HEK293 (cell line): ENCODE results near the gene KLHL30.

Experiments
- SP7 ChIP-seq: fragments of 450-650 bp; formaldehyde crosslinking; IDR thresholded peaks from 2 replicates; pipeline ENCODE4 v1.5.1; 2016; ENCODE audit warnings: missing biosample characterization, missing genetic modification characterization
- ZNF121 ChIP-seq: fragments of 450-650 bp; formaldehyde crosslinking; IDR thresholded peaks from 2 replicates; pipeline ENCODE4 v1.5.1; 2016; ENCODE audit warnings: missing biosample characterization, missing genetic modification characterization
- ZNF561 ChIP-seq: fragments of 450-650 bp; IDR thresholded peaks from 2 replicates; pipeline ENCODE4 v1.5.1; 2018; ENCODE audit warnings: missing biosample characterization, missing genetic modification characterization, borderline replicate concordance
- TF ChIP-seq, protein P1 (sequence below): fragments of 450-650 bp; formaldehyde crosslinking; IDR thresholded peaks from 2 replicates; pipeline ENCODE4 v1.5.1; 2016; ENCODE audit warnings: missing biosample characterization, missing genetic modification characterization, borderline replicate concordance
- TF ChIP-seq, protein P2 (sequence below): fragments of 450-650 bp; formaldehyde crosslinking; IDR thresholded peaks from 2 replicates; pipeline ENCODE4 v1.5.1; 2016; ENCODE audit warnings: missing biosample characterization, missing genetic modification characterization

- TF ChIP-seq, protein P1, sequence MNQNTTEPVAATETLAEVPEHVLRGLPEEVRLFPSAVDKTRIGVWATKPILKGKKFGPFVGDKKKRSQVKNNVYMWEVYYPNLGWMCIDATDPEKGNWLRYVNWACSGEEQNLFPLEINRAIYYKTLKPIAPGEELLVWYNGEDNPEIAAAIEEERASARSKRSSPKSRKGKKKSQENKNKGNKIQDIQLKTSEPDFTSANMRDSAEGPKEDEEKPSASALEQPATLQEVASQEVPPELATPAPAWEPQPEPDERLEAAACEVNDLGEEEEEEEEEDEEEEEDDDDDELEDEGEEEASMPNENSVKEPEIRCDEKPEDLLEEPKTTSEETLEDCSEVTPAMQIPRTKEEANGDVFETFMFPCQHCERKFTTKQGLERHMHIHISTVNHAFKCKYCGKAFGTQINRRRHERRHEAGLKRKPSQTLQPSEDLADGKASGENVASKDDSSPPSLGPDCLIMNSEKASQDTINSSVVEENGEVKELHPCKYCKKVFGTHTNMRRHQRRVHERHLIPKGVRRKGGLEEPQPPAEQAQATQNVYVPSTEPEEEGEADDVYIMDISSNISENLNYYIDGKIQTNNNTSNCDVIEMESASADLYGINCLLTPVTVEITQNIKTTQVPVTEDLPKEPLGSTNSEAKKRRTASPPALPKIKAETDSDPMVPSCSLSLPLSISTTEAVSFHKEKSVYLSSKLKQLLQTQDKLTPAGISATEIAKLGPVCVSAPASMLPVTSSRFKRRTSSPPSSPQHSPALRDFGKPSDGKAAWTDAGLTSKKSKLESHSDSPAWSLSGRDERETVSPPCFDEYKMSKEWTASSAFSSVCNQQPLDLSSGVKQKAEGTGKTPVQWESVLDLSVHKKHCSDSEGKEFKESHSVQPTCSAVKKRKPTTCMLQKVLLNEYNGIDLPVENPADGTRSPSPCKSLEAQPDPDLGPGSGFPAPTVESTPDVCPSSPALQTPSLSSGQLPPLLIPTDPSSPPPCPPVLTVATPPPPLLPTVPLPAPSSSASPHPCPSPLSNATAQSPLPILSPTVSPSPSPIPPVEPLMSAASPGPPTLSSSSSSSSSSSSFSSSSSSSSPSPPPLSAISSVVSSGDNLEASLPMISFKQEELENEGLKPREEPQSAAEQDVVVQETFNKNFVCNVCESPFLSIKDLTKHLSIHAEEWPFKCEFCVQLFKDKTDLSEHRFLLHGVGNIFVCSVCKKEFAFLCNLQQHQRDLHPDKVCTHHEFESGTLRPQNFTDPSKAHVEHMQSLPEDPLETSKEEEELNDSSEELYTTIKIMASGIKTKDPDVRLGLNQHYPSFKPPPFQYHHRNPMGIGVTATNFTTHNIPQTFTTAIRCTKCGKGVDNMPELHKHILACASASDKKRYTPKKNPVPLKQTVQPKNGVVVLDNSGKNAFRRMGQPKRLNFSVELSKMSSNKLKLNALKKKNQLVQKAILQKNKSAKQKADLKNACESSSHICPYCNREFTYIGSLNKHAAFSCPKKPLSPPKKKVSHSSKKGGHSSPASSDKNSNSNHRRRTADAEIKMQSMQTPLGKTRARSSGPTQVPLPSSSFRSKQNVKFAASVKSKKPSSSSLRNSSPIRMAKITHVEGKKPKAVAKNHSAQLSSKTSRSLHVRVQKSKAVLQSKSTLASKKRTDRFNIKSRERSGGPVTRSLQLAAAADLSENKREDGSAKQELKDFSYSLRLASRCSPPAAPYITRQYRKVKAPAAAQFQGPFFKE (tag by site-specific recombination): no peak
- TF ChIP-seq SP7 (tag by site-specific recombination) (no peak), ZNF121 (no peak), ZNF561 (no peak)
- TF ChIP-seq, protein P2, sequence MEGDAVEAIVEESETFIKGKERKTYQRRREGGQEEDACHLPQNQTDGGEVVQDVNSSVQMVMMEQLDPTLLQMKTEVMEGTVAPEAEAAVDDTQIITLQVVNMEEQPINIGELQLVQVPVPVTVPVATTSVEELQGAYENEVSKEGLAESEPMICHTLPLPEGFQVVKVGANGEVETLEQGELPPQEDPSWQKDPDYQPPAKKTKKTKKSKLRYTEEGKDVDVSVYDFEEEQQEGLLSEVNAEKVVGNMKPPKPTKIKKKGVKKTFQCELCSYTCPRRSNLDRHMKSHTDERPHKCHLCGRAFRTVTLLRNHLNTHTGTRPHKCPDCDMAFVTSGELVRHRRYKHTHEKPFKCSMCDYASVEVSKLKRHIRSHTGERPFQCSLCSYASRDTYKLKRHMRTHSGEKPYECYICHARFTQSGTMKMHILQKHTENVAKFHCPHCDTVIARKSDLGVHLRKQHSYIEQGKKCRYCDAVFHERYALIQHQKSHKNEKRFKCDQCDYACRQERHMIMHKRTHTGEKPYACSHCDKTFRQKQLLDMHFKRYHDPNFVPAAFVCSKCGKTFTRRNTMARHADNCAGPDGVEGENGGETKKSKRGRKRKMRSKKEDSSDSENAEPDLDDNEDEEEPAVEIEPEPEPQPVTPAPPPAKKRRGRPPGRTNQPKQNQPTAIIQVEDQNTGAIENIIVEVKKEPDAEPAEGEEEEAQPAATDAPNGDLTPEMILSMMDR (tag by site-specific recombination): no peak
These were observed 12.7 kb downstream of the KLHL30 start for GRCh38 chr2:238151205-238151604.
